Measurements from ENCODE around the gene SGCD.

SGCD gene

GRCh38 chr5:156621719-156622118 lies 294.8 kb downstream of the SGCD start:
- DNase-seq (ENCODE audit: low read depth in 1 of 2, low spot score in 1 of 2): no peak
- Histone ChIP-seq H3K27me3 (ENCODE audit: insufficient read depth, poor library complexity, severe bottlenecking) (no peaks in the 10 kb centered on the region), H3K4me3 (replicated peaks; ENCODE audit: insufficient read depth, low read length) (no peak overlapping the region), H3K27ac (replicated peaks) (no peak overlapping the region)
- TF ChIP-seq REST (IDR thresholded peaks at IDR 0.05; ENCODE audit: insufficient replicate concordance, low read depth) (no peak), GABPA (IDR thresholded peaks at IDR 0.05; ENCODE audit: low read depth) (no peak), SPI1 (IDR thresholded peaks at IDR 0.05; ENCODE audit: borderline replicate concordance, low read depth) (no peak), CTCF (IDR thresholded peaks at IDR 0.05; ENCODE audit: insufficient read depth, low read length) (no peak), POLR2AphosphoS5 (IDR thresholded peaks at IDR 0.05; ENCODE audit: low read depth) (no peak)

GRCh38 chr5:156623381-156624040 lies 296.5 kb downstream of the SGCD start:
- Histone ChIP-seq H3K27ac (replicated peaks) (no peak overlapping the region), H3K27me3 (ENCODE audit: insufficient read depth, poor library complexity, severe bottlenecking) (no peaks in the 10 kb centered on the region), H3K4me3 (replicated peaks; ENCODE audit: insufficient read depth, low read length) (no peak overlapping the region)
- DNase-seq (ENCODE audit: low read depth in 1 of 2, low spot score in 1 of 2): no peak
- TF ChIP-seq POLR2AphosphoS5 (IDR thresholded peaks at IDR 0.05; ENCODE audit: low read depth) (no peak), GABPA (IDR thresholded peaks at IDR 0.05; ENCODE audit: low read depth) (no peak)

- no peak for DNase-seq (ENCODE audit: low read depth in 1 of 2, low spot score in 1 of 2)
- H3K4me3 ChIP-seq (replicated peaks; ENCODE audit: insufficient read depth, low read length): no peak overlapping the region
- H3K27me3 ChIP-seq (ENCODE audit: insufficient read depth, poor library complexity, severe bottlenecking): no peaks in the 10 kb centered on the region
- no peak for TF ChIP-seq POLR2AphosphoS5 (IDR thresholded peaks at IDR 0.05; ENCODE audit: low read depth)
- TF ChIP-seq GABPA (IDR thresholded peaks at IDR 0.05; ENCODE audit: low read depth): no peak
- TF ChIP-seq CTCF (IDR thresholded peaks at IDR 0.05; ENCODE audit: insufficient read depth, low read length): no peak
- no peak for TF ChIP-seq REST (IDR thresholded peaks at IDR 0.05; ENCODE audit: insufficient replicate concordance, low read depth)
- TF ChIP-seq SPI1 (IDR thresholded peaks at IDR 0.05; ENCODE audit: borderline replicate concordance, low read depth): no peak
- no peak overlapping the region for H3K27ac ChIP-seq (replicated peaks)
Measured at GRCh38 chr5:156624686-156625085, 297.7 kb downstream of the SGCD start.

- Histone ChIP-seq H3K4me3 (replicated peaks; ENCODE audit: insufficient read depth, low read length) (no peak overlapping the region), H3K27ac (replicated peaks) (no peak overlapping the region), H3K27me3 (ENCODE audit: insufficient read depth, poor library complexity, severe bottlenecking) (no peaks in the 10 kb centered on the region)
- DNase-seq (ENCODE audit: low read depth in 1 of 2, low spot score in 1 of 2): no peak
- TF ChIP-seq CTCF (IDR thresholded peaks at IDR 0.05; ENCODE audit: insufficient read depth, low read length) (no peak), SPI1 (IDR thresholded peaks at IDR 0.05; ENCODE audit: borderline replicate concordance, low read depth) (no peak), POLR2AphosphoS5 (IDR thresholded peaks at IDR 0.05; ENCODE audit: low read depth) (no peak), REST (IDR thresholded peaks at IDR 0.05; ENCODE audit: insufficient replicate concordance, low read depth) (no peak), GABPA (IDR thresholded peaks at IDR 0.05; ENCODE audit: low read depth) (no peak)
Measured at GRCh38 chr5:156628421-156628820, 301.5 kb downstream of the SGCD start.
